ENCODE measurements around the gene RD3L. TPM values are rescaled to one million over a fixed set of nuclear protein-coding genes. Genes with fewer than 3 reads are reported as not detected.
"Not testable (repeated sequence)": the region's sequence is repeated elsewhere in the genome, so short reads cannot be mapped to it uniquely, and the experiment has no call there.

RD3L gene
- total RNA-seq, 1 experiment from 2014 or later = not detected

DNA sequence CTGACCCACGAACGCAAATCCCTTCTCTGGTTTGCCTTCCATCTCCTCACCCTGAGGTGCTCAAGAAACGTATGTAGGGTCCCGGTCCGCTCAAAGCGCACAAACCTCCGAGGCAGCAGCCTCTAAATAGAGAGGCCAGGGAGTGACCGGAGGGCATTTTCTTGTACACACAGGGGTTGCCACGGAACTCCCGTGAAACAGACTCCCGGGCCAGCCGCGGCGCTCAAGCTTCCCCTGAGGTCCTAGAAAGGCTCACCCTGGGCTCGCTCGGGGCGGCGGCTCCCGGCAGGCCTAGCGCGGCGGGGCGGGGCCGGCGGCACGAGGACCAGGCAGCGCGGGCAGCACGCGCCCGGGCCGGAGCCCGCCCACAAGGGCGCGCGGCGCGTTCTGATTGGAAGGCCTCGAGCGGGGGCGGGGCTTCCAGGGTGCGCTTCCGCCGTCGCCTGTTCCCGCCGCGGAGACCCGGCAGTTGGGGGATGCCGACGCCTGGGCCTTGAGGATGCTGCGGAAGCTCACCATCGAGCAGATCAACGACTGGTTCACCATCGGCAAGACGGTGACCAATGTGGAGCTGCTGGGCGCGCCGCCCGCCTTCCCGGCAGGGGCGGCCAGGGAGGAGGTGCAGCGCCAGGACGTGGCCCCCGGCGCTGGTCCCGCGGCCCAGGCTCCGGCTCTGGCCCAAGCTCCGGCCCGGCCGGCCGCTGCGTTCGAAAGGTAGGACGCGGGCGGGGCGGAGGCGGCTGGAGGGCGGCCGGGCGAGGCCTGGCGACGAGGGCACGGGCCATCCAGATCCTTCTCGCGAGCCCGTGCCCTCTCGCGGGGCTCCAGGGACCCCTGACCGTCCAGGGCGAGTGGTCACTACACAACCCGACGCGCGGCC is 14.1 kb downstream of the RD3L start, which contains the start of gene TDRD9:
TDRD9 (plus strand) TSS at position 446 of the 880 bp plus-strand sequence; CDS start at position 500, 54 bp downstream.
- DNase-seq (ENCODE audit: low spot score) = no peak

GRCh38 chr14:103927566-103927965 is 14.8 kb downstream of the RD3L start:
- DNase-seq (ENCODE audit: low spot score) = no peak

- no peak for DNase-seq (ENCODE audit: low spot score)
Measured at GRCh38 chr14:103925316-103925715, 17.0 kb downstream of the RD3L start.

DNA sequence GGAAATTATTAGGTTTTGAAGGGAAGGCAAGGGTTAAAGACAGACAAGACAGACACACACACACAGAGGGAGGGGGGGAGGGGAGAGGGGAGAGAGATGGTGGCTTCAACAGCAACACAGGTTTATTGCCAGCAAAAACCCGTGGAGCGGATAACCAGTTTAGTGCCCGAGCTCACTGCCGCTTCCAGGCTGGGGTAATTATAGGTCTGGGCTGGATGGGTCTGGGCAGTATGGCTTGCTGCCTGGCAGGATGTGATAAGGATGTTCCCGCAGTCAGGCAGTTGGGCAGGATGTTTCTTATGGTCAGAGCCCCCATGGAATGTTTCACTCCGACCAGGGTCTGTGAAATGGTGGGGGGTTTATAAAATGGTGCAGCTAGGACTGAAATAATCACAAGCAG is 18.5 kb downstream of the RD3L start:
- no peak for DNase-seq (ENCODE audit: low spot score)

DNA sequence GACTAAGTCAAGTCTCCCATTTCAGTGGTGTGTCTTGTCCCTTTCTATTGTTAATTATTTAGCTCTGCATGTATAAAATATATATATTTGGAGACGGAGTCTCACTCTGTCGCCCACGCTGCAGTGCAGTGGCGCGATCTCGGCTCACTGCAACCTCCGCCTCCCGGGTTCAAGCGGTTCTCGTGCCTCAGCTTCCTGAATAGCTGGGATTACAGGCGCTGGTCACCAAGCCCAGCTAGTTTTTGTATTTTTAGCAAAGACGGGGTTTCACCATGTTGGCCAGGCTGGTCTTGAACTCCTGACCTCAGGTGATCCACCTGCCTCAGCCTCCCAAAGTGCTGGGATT is 20.5 kb downstream of the RD3L start:
- DNase-seq (ENCODE audit: low spot score) = not testable (repeated sequence)

- DNase-seq (ENCODE audit: low spot score) = peak; percentile 73
Measured at GRCh38 chr14:103920981-103921854, 21.1 kb downstream of the RD3L start.

- no peak for DNase-seq (ENCODE audit: low spot score)
Measured at GRCh38 chr14:103916636-103917262, 25.6 kb downstream of the RD3L start.

GRCh38 chr14:103915616-103916015 is 26.7 kb downstream of the RD3L start:
- no peak for DNase-seq (ENCODE audit: low spot score)

DNA sequence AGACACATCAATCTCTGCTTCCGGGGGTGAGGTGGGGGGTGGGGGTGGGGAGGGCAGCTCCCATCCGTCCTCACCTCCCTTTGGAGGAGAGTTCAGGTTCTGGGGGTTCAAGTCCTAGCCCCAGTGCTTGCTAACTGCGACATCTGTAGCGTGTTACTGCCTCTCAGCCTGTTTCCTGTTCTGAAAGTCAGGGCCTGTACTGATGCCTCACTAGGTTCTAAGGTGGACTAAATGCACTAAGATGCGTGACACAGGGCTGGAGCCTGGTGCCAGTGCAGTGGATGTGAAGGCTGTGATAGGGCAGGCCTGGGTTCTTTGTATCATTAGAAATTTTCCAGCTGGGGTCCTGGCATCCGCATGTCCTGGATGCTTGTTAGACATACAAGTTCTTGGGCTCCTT is 31.3 kb downstream of the RD3L start:
- DNase-seq (ENCODE audit: low spot score) = no peak

DNA sequence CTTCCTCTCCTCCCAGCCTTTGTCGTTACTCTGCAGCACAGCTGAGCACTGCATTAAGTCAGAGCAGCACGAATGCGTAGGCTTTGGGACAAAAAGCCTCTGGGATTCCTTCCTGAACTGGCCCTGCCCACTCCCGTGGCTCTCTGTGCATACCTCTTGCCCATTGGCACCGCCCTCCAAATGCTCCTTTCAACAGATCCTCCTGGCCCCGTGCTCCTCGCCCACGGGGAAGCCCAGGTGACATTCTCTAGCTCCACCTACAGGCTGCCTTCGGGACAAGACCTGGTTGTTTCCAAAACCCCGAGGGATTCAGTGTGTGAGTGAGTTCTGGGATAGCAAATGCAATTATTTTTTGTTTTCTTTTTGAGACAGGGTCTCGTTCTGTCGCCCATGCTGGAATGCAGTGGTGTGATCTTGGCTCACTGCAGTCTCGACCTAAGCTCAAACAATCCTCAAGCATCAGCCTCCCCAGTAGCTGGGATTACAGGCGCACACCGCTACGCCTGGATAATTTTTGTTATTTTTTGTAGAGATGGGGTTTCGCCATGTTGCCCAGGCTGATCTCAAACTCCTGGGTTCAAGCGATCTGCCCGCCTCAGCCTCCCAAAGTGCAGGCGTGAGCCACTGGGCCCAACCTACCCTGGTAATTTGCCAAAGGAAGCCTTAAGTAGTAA is 31.9 kb downstream of the RD3L start:
- DNase-seq (ENCODE audit: low spot score) = peak; percentile 64

GRCh38 chr14:103909531-103910261 is 32.6 kb downstream of the RD3L start:
- DNase-seq (ENCODE audit: low spot score) = no peak

DNA sequence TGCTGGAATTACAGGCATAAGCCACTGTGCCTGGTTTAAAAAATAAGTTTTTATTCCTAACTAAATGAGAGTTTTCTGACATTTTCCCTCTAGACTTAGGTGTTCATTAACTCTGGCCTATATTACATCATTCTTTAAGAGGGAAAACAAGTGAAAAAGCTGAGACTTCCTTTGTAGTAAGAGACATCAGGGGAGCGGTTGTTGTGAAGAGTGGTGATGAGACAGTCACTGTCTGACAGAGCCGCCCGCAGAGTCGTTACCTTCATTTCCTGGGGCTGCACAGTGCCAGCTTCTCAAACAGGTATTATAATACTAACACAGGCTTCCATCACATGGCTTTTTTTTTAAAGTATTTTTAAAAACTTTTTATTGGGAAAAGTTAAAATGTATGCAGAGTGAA is 33.7 kb downstream of the RD3L start:
- no peak for DNase-seq (ENCODE audit: low spot score)

- DNase-seq (ENCODE audit: low spot score) = no peak
Measured at GRCh38 chr14:103905842-103906456, 36.4 kb downstream of the RD3L start.

DNA sequence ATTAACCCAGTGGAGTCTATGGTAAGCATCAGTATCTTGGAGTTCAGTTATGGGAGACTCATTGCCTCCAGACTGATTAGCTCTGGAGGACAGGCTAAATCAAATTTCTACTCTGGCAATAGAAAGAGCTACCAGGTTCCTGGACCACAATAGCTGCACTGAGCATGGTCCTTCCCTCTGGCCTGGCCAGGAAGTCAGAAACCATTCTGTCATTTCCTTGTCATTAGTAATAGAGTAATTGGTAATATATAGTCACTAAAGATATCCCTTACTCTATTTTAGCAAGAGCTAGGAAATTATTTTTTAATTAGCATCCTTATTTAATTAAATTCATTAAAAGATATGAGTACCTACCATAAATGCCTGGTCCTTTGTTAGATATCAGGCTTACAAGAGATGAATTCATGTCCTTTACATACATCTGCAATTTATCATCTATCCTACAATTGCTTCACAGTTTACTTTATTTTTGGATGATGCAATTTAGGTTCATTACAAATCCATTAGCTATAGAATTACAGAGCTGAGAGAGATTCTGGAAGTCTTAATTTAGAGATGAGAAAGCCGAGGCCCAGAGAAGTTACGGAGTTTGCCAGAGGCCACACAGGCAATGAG is 37.7 kb downstream of the RD3L start:
- no peak for DNase-seq (ENCODE audit: low spot score)

GRCh38 chr14:103899833-103900232 is 42.5 kb downstream of the RD3L start:
- DNase-seq (ENCODE audit: low spot score) = no peak

DNA sequence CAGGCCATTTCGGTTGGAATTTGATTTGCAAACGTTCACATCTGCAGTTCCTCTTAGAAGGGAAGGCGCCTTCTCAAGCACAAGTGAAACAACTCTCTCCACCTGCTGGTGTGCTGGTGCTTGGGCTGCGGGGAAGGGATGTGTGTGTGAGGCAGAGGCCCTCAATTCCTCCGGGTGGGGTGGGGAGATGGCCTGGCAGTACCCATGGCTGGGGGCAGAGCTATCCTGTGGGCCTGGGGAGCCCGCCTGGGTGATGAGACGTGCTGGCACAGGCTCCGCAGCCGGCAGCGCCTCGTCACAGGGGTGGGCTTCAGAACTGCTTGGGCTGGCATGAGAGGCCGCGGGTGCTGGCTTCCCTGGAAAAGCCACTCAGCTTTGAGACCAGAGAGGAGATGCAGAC is 43.0 kb downstream of the RD3L start:
- no peak for DNase-seq (ENCODE audit: low spot score)

DNA sequence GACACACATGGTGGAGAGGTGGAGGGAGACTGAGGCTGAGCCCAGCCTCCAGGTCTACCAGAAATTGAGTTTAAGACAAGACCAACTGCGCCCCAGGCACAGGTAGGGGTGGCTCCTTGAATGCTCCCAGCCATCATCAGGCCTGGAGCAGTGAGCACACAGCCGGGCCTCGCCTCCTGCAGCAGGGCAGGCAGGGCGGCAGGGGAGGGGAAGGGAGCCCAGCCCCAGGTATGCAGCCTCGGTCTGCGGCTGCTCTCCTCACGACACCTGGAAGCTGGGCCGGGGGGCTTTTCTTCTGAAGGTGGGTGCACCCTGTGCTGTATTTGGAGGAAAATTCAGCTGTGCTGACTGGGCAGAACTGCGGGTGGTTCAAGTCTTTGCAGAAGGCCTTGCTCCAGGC is 43.6 kb downstream of the RD3L start:
- DNase-seq (ENCODE audit: low spot score) = no peak

DNA sequence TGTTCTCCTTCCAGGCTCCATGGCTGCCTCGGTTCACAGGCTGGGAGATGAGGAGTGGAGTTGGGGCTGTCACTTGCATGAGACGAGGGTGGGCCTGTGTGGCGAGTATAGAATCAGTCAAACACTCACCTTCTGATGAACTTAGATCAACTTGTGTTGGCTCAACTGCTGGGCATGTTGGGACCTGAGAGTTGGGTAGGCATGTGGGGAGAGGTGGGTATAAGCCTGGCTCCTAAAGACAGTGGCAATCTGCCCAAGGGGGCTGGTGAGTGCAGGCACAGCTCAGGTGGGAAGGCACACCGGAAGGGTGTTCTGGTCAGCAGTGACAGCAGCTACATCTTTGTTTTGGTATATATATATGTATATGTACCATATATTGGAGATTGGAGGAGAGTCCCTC is 44.1 kb downstream of the RD3L start:
- DNase-seq (ENCODE audit: low spot score) = no peak

DNA sequence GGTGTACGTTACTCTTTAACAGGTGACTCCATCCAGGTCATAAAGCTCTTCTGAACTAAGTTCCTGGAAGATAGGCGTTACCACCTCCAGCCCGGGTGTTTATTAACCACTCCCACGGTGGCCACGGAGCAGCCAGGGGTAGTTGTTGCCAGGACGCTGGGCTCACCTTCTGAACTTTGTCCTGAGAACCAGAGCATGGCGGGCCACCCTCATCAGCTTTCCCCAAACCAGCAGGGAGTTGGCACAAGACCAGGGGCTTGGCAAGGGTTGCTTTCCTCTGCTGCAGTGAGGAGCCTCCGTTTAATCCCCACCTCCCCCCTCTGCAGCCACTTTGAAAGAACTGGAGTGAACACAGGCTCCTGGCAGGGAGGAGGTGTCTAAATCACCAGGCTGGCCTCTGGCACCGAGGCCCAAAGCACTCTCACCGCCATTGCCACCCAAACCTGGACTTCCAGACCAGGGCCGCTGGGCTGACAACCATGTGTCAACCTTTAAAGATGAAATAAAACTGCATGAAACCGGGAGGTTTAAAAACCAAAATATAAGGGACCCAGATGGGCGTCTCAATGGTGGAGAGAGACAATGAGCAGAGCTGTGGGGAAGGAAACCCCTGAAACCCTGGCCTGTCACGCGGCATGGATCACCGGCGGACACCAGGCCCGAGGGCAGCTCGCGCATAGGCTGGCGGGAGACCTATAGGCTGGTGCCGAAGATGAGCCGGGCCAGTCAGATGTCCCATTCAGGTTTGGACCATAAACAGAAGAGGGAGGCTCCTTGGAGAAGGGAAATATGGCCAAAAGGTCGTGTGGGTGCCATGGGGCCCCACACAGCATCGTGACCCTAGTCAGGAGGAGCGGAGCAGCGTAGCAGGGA is 45.0 kb downstream of the RD3L start:
- no peak for DNase-seq (ENCODE audit: low spot score)
